LNCaP clone FGC (cell line): ENCODE results near the gene ADGRG2.
"Not testable (repeated sequence)": the region's sequence is repeated elsewhere in the genome, so short reads cannot be mapped to it uniquely, and the experiment has no call there.

Source experiments
- DNase-seq: peaks from one replicate; pipeline ENCODE4 v3.0.0-alpha.2; 2011; ENCODE audit warnings: low read depth
- H3K4me3 ChIP-seq: 2 replicates; pipeline ENCODE4 v1.5.1; 2011; ENCODE audit warnings: mild to moderate bottlenecking, low read depth, low read length, control low read depth
- TF ChIP-seq, protein P1 (sequence below): IDR thresholded peaks from 2 replicates; pipeline ENCODE4 v1.5.1; 2012; ENCODE audit warnings: mild to moderate bottlenecking; ENCODE audit not compliant: control insufficient read depth, insufficient read depth; ENCODE audit errors: extremely low read depth

The ADGRG2 gene

DNA sequence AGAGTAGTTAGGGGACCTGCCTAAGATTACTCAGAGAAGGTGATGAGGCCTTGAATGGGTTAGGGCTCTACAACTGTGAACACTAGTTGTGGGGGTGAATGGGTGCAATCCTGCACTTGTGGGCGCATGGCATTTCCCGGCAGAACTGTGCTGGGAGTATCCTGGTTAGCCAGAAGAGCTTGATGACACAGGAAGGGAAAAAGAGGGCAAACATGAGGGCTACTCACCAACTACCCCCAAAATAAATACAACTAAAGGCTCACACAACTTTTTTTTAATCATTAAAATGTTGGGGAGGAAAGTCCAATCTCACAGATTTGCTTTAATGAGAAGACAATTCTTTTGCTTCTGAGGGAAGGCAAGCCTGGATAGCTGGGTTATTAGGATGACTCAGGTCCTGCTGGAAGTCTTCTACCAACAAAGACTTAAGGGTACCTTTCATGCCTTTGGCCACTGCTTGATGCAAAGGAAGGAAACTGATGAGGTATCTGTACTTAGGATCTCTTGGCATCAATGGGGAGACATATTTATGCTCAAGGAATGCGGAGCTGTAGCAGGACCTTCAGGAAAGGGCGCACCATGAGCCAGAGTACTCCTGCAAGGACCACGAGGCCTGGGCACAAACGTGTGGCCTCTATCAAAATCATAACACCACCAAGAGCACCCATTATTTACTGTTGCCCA is 141.0 kb downstream of the ADGRG2 start:
- no peak overlapping the region for H3K4me3 ChIP-seq
- TF ChIP-seq, protein P1, sequence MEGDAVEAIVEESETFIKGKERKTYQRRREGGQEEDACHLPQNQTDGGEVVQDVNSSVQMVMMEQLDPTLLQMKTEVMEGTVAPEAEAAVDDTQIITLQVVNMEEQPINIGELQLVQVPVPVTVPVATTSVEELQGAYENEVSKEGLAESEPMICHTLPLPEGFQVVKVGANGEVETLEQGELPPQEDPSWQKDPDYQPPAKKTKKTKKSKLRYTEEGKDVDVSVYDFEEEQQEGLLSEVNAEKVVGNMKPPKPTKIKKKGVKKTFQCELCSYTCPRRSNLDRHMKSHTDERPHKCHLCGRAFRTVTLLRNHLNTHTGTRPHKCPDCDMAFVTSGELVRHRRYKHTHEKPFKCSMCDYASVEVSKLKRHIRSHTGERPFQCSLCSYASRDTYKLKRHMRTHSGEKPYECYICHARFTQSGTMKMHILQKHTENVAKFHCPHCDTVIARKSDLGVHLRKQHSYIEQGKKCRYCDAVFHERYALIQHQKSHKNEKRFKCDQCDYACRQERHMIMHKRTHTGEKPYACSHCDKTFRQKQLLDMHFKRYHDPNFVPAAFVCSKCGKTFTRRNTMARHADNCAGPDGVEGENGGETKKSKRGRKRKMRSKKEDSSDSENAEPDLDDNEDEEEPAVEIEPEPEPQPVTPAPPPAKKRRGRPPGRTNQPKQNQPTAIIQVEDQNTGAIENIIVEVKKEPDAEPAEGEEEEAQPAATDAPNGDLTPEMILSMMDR = no peak
- no peak for DNase-seq

DNA sequence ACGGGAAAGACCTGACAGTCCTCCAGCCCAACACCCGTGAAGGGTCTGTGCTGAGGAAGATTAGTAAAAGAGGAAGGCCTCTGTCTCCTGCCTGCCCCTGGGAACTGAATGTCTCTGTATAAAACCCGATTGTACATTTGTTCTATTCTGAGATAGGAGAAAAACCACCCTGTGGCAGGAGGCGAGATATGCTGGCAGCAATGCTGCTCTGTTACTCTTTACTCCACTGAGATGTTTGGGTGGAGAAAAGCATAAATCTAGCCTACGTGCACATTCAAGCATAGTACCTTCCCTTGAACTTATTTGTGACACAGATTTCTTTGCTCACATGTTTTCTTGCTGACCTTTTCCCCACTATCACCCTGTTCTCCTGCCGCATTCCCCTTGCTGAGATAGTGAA is 142.0 kb downstream of the ADGRG2 start:
- not testable (repeated sequence) for DNase-seq, H3K4me3 ChIP-seq

DNA sequence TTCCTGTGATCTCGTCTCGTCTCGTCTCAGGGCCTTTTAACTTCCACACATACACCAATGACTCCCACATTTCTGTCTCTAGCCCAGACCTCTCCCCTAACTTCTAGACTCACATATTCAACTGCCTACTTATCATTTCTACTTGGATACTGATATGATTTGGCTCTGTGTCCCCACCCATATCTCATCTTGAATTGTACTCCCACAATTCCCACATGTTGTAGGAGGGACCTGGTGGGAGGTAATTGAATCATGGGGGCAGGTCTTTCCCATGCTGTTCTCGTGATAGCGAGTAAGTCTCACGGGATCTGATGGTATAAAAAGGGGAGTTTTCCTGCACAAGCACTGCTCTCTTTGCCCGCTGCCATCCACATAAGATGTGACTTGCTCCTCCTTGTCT is 147.3 kb downstream of the ADGRG2 start:
- H3K4me3 ChIP-seq = no peak overlapping the region
- TF ChIP-seq, protein P1 = no peak
- DNase-seq = no peak

DNA sequence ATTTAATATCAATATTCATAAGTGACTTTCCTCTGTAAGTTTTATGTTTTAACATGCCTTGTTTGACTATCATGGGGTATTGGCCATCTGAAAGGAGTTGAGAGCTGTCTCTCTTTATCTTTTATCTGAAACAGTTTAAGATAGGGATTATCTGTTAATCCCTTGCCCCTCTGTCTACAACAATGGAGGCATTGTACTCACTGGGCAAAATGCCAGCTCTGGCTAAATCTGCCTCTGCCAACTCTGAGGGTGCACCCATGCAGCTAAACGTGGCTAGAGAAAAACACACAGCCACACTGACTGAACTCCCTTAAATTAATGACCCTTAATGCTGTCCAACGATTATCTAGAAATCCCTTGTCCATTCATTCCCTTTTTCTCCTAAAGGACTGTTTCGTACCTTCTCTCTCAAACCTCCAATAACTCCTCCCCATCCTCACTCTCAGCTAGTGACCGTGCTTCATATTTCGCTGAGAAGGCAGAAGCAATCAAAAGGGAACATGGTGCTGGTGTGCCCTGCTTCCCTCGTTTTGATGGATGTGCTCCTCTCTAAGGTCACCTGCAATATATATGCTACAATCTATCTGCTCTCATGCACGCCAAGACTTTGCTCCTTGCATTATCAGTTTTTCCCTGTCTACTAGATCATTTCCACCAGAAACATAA is 148.6 kb downstream of the ADGRG2 start:
- TF ChIP-seq, protein P1 = no peak
- H3K4me3 ChIP-seq = no peak overlapping the region
- no peak for DNase-seq

DNA sequence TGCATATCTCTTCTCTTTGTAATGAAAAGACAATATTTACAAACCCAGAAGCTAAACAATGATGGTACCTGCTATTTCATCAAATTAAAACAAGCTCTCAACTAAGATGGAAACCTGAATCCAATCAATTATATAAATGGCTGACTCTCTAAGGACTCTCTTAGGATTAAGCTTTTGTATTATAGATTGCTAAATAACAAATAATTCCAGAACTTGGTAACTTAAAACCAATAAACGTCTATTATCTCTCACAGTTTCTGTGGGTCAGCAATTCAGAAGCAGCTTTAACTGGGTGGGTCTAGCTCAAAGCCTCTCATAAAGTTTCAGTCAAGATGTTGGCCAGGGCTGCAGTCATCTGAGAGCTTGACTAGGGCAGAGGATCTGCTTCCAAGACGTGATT is 150.8 kb downstream of the ADGRG2 start:
- no peak overlapping the region for H3K4me3 ChIP-seq
- TF ChIP-seq, protein P1 = no peak
- no peak for DNase-seq

DNA sequence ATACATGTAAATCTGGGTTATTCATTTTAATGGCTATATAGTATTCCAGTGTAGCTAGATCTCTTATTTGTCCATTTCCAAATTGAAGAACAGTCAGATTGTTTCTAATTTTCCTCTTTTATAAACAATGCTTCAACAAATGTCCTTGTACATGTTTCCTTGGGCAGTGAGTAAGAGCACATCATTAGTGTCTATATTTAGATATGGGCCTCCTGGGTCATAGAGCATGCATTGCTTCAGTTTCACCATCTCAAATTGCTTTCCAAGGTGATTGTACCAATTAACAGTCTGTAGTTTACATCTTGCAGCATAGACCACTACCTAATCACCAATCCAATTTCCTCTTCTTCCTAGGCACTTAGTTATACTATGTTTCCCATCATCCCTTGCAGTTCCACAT is 151.8 kb downstream of the ADGRG2 start:
- no peak for DNase-seq
- TF ChIP-seq, protein P1 = no peak
- H3K4me3 ChIP-seq = no peak overlapping the region

DNA sequence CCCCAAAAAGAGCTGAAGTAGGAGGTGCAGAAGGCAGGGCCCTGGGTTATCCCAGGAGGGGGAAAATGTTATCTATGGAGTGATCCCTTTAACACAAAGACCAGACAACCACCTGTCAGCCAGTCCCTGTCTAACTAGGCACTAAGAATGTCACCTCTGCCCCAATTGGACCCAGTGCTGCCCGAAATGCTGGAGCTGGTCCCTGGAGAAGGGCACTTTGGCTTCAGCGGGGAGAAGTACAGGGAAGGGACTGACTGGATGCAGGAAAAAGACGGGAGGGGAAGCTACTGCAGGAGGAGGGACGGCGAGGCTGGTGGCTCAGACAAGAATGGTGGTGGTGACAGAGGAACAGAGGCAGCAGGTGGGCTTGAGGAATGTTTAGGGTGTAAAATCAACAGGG is 155.6 kb downstream of the ADGRG2 start:
- DNase-seq = no peak
- TF ChIP-seq, protein P1 = no peak

More for the DNA sequence above, 155.6 kb downstream of the ADGRG2 start:
- H3K4me3 ChIP-seq = no peak overlapping the region
